ENCODE data around the gene CINP.

The CINP gene

DNA sequence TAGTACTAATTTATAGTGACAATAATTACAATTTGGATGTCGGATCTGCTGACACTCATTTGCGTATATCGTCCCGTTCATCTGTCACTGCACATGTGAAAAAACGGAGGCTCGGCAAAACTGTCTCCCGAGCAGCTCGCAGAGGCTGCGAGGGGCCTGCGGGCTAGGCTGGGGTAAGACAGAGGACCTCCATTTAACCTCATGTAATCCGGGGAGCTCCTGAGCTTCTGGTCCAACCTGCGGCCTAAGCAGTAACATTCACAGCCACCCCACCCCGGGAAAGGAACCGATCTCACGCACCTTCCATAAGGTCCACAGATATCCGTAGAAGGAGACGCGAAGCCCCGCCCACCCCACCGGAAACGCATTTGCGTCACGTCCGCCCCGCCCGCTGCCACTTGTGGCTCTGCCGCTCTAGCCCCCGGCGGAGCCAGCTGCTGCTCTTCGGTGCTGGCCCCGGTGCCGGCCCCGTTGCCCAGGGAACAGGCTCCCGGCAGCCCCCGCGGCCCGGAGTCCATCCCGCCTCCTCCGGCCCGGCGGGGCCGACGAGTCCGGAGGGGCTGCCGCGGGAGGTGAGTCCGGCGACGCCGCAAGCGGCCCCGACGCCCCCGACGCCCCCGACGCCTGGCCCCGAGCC is at the start of gene CINP, which contains the start of gene TECPR2:
Gene CINP (minus strand): TSS at position 346 of the 637 bp plus-strand sequence. CDS start 39 bp downstream, at position 307.
Gene TECPR2 (plus strand): TSS at position 397 of the 637 bp plus-strand sequence. CDS start 13,781 bp downstream, outside the sequence.
- TF ChIP-seq, protein P1, sequence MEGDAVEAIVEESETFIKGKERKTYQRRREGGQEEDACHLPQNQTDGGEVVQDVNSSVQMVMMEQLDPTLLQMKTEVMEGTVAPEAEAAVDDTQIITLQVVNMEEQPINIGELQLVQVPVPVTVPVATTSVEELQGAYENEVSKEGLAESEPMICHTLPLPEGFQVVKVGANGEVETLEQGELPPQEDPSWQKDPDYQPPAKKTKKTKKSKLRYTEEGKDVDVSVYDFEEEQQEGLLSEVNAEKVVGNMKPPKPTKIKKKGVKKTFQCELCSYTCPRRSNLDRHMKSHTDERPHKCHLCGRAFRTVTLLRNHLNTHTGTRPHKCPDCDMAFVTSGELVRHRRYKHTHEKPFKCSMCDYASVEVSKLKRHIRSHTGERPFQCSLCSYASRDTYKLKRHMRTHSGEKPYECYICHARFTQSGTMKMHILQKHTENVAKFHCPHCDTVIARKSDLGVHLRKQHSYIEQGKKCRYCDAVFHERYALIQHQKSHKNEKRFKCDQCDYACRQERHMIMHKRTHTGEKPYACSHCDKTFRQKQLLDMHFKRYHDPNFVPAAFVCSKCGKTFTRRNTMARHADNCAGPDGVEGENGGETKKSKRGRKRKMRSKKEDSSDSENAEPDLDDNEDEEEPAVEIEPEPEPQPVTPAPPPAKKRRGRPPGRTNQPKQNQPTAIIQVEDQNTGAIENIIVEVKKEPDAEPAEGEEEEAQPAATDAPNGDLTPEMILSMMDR (IDR thresholded peaks at IDR 0.05; ENCODE audit: borderline replicate concordance, extremely low read depth, low read length, poor library complexity, severe bottlenecking) = no peak
- TF ChIP-seq EZH2 (IDR thresholded peaks at IDR 0.05; ENCODE audit: borderline replicate concordance, low read depth, low read length, severe bottlenecking) = no peak
- no peaks in the 10 kb centered on the region for H3K9me3 ChIP-seq (ENCODE audit: insufficient read depth, low read length, severe bottlenecking)
- peak; percentile 94 for ATAC-seq (ENCODE audit: insufficient read depth, low read depth)
- H2AFZ ChIP-seq (ENCODE audit: low read depth, low read length) = peak within 1 kb of the TSS; percentile 91
- no peaks in the 10 kb centered on the region for H4K20me1 ChIP-seq (ENCODE audit: insufficient read depth, low read length)
- peak; percentile 95 for DNase-seq
- H3K4me3 ChIP-seq (ENCODE audit: low read depth in 1 of 2, low read length in 2 of 2) = peak within 1 kb of the TSS; percentile 70 to 93
- H3K27me3 ChIP-seq (ENCODE audit: insufficient read depth, low read length, poor library complexity) = no peaks in the 10 kb centered on the region
- H3K9ac ChIP-seq (ENCODE audit: low read depth, low read length) = peak within 1 kb of the TSS; percentile 75
- H3K4me2 ChIP-seq (ENCODE audit: insufficient read depth, low read length) = peak within 1 kb of the TSS; percentile 93
- peak within 1 kb of the TSS; percentile 77 for H3K27ac ChIP-seq (ENCODE audit: low read length)
- peaks cover 8% of the 10 kb centered on the region; the same call in 1 of the 2 replicates for H3K36me3 ChIP-seq (ENCODE audit: insufficient read depth, low read length)
- peaks cover 33% of the 10 kb centered on the region for H3K4me1 ChIP-seq (ENCODE audit: insufficient read depth, low read length)
- peaks cover 17% of the 10 kb centered on the region for H3K79me2 ChIP-seq (ENCODE audit: insufficient read depth, low read length)

GRCh38 chr14:102408724-102409123 is 46.0 kb upstream of the CINP start:
- no peak overlapping the region for H3K27ac ChIP-seq (ENCODE audit: low read length)
- no peak overlapping the region for H2AFZ ChIP-seq (ENCODE audit: low read depth, low read length)
- H3K27me3 ChIP-seq (ENCODE audit: insufficient read depth, low read length, poor library complexity) = no peaks in the 10 kb centered on the region
- no peak overlapping the region for H3K9ac ChIP-seq (ENCODE audit: low read depth, low read length)
- ATAC-seq (ENCODE audit: insufficient read depth, low read depth) = peak; percentile 70
- H3K4me1 ChIP-seq (ENCODE audit: insufficient read depth, low read length) = no peaks in the 10 kb centered on the region
- no peaks in the 10 kb centered on the region for H3K36me3 ChIP-seq (ENCODE audit: insufficient read depth, low read length)
- TF ChIP-seq EZH2 (IDR thresholded peaks at IDR 0.05; ENCODE audit: borderline replicate concordance, low read depth, low read length, severe bottlenecking) = no peak
- TF ChIP-seq, protein P1 (IDR thresholded peaks at IDR 0.05; ENCODE audit: borderline replicate concordance, extremely low read depth, low read length, poor library complexity, severe bottlenecking) = no peak
- H3K79me2 ChIP-seq (ENCODE audit: insufficient read depth, low read length) = no peaks in the 10 kb centered on the region
- H4K20me1 ChIP-seq (ENCODE audit: insufficient read depth, low read length) = no peaks in the 10 kb centered on the region
- no peaks in the 10 kb centered on the region for H3K9me3 ChIP-seq (ENCODE audit: insufficient read depth, low read length, severe bottlenecking)
- no peak overlapping the region for H3K4me2 ChIP-seq (ENCODE audit: insufficient read depth, low read length)
- peak; percentile 25 for DNase-seq
- no peak overlapping the region for H3K4me3 ChIP-seq (ENCODE audit: low read depth in 1 of 2, low read length in 2 of 2)

DNA sequence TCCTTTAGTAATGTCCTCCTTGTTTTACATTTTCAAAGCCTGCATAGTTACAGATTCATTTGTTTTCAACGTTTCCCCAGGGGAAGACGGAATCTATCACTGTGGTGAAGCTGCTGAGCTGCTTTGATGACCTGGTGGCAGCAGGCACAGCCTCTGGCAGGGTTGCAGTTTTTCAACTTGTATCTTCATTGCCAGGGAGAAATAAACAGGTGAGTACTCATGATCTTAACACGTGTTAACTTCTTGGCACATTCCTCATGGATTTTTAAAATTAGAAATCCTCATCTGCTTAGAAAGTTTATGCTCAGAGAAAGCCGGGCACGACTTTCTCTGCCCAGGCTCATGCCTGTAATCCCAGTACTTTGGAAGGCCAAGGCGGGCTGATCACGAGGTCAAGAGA is 44.6 kb upstream of the CINP start:
- Histone ChIP-seq H3K4me1 (ENCODE audit: insufficient read depth, low read length) (no peaks in the 10 kb centered on the region), H4K20me1 (ENCODE audit: insufficient read depth, low read length) (no peaks in the 10 kb centered on the region), H2AFZ (ENCODE audit: low read depth, low read length) (no peak overlapping the region), H3K9me3 (ENCODE audit: insufficient read depth, low read length, severe bottlenecking) (peaks cover 11% of the 10 kb centered on the region), H3K27ac (ENCODE audit: low read length) (no peak overlapping the region), H3K36me3 (ENCODE audit: insufficient read depth, low read length) (no peaks in the 10 kb centered on the region), H3K9ac (ENCODE audit: low read depth, low read length) (no peak overlapping the region), H3K4me2 (ENCODE audit: insufficient read depth, low read length) (no peak overlapping the region), H3K79me2 (ENCODE audit: insufficient read depth, low read length) (no peaks in the 10 kb centered on the region), H3K4me3 (ENCODE audit: low read depth in 1 of 2, low read length in 2 of 2) (no peak overlapping the region), H3K27me3 (ENCODE audit: insufficient read depth, low read length, poor library complexity) (no peaks in the 10 kb centered on the region)
- ATAC-seq (ENCODE audit: insufficient read depth, low read depth) (no peak), DNase-seq (no peak)
- TF ChIP-seq EZH2 (IDR thresholded peaks at IDR 0.05; ENCODE audit: borderline replicate concordance, low read depth, low read length, severe bottlenecking) = no peak
- TF ChIP-seq, protein P1 (IDR thresholded peaks at IDR 0.05; ENCODE audit: borderline replicate concordance, extremely low read depth, low read length, poor library complexity, severe bottlenecking) = no peak
